NCI-H1436 treated with DMSO at 0.1 percent for 48 hours (cell line): Measurements from ENCODE around the gene GSC2.

Experiments
- DNase-seq: peaks from one replicate; lab custom pipeline; 2025; lab: John Stamatoyannopoulos, UW

The GSC2 gene

DNA sequence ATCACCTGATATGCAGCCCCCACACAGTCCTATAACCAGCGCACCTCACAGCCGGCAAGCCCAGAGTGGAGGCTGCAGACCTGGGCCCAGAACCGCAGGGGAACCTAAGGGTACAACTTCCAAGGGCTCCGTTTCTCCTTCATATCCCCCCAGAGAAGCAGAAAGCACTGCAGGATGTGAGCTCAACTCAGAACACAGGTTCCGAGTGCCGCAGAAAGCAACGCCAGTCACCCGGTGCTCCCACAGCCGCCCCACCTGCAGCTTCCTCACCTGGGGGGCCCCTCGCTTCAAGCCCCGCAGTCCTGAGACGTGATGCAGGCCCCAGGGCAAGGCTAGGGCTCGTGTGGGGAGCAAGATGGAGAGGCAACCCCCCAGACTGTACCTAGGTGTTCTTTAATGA is 16.5 kb downstream of the GSC2 start:
- no peak for DNase-seq

DNA sequence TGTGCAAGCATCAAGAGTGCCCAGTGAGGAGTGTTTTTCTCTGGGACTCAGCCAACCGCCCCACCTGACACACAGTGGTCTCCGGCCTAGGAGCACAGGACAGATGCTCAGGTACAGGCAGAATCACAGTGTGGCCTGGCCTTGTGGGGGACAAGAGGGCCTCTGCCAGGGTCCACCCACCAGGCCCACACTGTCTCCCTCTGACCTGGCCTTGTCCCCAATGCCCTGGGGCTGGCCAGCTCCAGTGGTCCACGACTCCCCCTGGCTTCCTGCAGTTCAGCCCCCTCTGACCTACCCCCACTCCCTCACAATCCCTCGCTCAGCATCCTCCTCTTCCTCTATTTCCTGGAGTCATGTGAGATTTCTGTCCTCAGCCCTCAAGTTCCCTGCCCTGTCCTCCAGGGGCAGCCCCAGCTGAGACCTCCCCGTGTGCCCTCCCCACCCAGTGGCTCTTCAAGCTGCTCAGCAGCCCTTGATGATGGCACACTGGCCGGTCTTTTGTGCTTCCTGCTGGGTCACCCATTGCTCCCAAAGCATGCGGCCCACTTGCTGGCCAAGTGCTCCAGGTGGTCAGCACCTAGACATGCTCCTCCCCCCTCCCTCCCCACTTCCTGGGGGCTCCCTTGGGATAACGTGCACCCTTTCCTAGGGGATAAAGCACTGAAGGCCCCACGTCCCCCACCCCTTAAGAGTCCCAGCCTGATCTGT is 17.2 kb downstream of the GSC2 start:
- DNase-seq: no peak

DNA sequence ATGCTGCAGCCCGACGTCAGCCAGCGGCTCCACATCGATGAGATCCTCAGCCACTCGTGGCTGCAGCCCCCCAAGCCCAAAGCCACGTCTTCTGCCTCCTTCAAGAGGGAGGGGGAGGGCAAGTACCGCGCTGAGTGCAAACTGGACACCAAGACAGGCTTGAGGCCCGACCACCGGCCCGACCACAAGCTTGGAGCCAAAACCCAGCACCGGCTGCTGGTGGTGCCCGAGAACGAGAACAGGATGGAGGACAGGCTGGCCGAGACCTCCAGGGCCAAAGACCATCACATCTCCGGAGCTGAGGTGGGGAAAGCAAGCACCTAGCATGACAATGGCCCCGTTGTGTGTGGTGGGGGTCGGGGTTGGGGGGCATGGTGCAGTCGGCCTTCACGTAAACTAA is 17.9 kb downstream of the GSC2 start:
- no peak for DNase-seq

DNA sequence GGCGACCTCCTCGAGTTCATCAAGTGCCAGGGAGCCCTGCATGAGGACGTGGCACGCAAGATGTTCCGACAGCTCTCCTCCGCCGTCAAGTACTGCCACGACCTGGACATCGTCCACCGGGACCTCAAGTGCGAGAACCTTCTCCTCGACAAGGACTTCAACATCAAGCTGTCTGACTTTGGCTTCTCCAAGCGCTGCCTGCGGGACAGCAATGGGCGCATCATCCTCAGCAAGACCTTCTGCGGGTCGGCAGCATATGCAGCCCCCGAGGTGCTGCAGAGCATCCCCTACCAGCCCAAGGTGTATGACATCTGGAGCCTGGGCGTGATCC is 18.4 kb downstream of the GSC2 start:
- DNase-seq: no peak

DNA sequence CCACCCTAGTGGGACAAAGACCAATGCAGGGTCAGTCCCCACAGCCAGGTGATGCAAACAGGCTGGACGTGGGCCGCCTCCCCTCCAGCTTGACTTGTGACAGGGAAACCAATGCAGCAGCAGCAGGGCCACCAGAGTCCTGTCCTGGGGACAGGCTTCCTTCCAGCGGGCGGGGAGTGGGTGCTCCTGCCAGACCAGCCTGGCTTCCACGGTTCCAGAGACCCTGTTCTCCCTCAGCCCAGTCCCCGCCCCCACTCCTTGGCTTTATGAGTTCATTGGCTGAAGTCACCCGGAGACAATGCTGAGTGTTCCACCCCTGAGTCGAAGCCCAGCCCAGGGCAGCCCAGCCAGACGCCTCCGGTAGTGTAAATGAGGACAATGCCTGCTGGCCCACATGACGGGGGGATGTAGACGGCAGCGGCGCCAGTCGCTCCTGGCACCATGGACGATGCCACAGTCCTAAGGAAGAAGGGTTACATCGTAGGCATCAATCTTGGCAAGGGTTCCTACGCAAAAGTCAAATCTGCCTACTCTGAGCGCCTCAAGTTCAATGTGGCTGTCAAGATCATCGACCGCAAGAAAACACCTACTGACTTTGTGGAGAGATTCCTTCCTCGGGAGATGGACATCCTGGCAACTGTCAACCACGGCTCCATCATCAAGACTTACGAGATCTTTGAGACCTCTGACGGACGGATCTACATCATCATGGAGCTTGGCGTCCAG is 19.0 kb downstream of the GSC2 start, which contains the start of gene TSSK2:
TSSK2 (plus strand) TSS at position 350 of the 726 bp plus-strand sequence; CDS start at position 442, 92 bp downstream.
- DNase-seq: no peak

DNA sequence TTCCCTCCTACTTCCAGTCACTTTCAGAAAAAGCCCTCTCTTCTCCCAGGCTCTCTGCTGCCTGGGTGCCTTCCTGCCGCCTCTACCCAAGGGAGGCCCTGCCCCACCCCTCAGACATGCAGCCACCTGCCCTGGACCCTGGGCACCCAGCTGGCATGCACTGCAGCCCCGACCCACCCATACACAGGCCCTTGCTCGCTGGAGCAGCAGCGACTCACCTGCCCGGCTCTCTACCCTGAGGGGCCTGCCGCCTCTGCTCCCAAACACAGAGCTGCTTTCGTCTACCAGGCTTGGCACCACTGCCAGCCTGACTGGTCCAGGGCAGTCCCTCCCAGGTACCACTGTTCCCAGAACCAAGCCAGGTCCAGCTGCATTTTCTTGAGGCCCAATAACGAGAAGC is 20.2 kb downstream of the GSC2 start:
- DNase-seq: no peak

DNA sequence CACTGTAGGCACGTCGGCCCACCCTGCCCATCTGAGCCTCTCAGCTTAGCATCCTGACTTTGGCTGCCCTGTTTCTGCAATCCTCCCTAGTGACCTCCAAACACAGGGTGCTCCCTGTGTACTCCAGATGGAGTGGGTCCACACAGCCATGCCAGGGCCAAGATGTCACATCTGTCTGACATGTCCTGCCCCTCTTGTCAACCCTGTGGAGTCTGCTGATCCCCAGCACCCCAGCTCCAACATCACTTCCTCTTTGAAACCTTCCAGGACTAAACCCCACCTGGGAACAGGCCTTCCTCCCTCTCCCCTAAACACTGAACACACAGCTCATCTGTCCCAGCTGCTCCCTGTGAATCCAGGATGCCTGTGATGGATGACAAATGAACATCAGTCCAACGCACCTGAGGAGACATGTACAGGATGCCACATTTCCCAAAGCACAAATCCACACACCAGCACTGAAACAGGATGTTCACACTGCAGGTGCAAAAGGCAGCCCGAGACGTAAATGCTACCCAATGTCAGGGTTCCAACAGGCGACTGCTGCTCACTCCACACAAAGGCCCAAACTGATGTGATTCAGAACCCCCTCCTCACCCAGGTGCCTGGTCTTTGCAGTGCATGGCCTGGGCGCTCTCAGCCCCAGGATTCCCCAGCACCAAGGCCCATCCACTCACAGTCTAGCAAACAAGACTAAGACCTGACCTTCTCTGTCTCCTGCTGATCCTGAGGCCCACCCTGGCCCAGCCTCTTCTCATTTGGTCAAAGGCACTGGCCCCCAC is 21.0 kb downstream of the GSC2 start:
- no peak for DNase-seq

DNA sequence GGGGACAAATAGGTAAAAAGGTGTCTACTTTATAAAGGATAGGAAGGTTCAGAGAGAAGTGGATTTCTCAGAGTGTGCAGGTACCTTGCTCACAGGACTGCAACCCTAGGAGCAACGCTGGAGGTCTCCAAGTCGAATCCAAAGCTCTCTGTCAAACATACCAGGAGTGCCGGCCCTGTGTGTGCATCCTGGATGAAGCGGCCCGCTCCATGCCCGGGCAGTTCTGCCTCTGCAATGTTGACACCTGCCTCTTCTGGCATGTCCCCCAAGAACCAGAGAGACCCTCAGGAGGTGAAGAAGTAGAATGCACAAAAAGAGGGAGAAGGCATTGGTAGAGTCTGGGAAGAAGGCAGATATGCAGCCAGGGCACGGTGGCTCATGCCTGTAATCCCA is 22.1 kb downstream of the GSC2 start:
- no peak for DNase-seq

DNA sequence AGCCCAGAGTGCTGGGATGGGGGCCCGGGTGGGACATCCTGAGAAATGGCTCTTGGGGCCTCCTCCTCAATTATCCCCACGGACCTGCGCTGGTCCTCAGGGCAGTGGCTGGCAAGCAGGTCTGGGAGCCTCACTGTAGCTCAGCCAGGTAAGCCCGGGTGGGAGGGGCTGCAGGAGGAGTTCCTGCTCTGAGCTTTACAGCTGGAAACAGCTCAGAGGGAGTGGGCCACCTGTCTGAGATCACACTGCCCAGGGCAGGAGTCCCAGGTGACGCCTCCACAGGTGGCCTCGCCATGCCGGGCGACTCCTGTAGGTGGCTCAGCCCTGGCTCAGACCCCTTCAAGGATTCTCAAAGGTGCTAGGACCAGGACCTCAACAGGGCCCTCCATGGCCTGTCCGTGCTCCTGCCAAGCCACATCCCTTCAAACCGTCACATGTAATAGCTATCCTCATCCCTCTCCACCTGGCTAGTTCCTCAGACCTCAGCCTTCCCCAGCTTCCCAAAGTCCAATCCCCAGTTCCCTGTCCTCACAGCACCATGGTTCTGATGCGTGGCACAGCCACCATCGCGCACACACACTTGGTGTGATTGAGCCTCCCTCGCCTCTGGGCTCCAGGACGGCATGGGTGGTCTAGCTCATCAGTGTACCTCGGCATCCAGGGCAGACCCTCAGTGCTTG is 22.6 kb downstream of the GSC2 start:
- no peak for DNase-seq

DNA sequence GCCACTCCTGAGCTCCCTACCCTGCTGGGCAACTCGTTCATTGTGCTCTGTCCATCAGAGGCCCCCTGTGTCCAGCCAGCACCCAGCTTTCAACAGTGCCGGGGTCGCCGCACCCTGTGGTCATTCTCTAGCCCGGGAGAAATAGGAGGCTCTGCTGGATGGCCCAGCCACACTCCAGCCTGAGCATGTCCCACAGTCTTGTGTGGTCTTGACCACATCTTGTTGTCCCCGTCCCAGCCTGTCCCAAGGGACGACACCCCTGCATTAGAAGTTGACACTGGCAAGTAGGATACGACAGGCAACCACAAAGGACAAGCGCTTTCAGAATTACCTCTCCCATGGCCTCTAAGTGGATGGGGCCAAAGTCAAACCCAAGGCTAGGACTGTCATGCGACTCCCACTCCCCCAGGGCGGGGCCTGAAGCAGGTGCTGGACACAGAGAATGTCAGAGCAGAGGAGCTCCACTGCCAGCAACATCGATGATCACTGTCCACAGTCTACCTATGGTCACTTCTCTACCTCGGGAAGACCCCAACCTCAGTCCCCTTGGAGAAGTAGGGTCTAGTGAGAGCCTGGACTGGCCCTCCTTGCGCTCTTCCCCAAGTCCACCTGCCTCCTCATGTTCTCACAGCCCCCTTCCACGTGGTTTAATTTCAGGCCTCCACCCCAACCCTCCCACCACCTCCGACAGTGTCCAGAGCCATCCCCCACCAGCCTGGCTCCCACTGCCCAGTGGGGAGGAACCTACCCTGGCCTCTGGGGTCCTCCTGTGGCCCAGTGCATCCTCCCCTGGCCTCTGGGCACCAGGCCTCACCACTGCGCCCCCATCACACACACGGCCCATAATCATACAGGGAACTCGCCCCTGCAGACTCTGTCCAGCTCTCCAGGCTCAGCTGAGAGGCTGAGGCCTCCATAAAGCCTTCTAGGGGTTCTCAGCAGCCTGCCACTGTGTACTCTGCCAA is 23.5 kb downstream of the GSC2 start:
- no peak for DNase-seq

DNA sequence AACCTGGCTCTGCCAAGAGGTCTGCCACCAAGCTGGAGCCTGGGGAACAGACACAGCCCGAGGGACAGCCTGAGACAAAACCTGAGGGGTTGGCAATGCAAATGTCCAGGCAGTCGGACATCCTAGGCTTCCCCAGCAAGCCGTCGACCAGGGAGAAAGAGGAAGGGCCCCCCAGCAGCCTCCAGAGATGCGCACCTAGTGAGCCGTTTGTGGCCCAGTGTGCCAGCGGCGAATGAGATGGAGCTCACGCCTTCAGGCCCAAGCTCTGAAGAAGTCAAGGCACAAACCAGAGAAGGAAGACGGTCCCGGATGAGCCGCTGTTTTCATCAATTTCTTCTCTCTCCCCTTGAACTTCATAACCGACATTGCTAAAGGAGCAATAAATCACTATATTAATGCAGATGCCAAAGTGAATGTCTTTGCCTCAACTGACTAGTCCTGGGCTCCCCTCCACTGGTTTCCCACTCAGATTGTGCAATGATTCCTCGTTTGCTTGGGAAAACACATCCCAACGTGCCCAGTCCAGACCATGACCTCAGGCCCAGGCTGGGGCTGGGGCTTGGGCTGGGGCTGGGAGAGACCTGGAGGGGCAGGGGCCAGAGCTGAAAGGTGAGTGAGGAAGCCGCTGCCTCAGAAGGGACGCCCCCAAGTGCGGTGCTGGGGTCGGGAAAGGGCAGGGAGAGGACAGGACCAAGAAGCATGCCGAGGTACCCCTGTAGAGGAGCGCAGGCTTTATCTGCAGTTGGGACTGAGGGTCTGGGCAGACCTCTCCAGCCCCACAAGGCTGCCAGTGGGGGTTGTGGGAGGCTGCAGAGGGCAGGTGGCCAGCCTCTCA is 24.4 kb downstream of the GSC2 start:
- DNase-seq: no peak

DNA sequence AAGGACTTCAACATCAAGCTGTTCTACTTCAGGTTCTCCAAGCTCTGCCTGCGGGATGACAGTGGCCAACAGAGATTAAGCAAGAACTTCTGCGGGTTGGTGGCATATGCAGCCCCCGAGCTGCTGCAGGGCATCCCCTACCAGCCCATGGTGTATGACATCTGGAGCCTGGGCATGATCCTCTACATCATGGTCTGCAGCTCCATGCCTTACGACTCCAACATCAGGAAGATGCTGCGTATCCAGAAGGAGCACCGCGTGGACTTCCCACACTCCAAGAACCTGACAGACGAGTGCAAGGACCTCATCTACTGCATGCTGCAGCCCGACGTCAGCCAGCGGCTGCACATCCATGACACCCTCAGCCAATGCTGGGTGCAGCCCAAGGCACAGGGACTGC is 25.1 kb downstream of the GSC2 start:
- DNase-seq: no peak

DNA sequence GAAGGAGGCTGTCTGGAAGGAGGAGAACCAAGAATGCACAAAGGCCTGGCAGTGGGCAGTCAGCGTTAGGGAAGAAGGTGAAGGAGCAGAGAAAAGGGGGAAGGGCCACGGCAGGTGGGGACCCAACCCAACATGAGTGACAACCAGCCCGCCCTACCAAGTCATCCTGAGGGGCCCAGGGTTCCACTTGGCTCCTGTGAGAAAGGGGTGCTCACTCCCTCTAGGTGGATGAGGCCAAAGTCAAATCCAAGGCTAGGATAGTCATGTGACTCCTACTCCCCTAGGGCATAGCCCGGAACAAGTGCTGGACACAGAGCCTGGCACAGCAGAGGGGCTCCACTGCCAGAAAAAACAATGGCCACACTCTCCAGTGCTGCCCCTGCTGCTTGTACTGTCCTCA is 25.7 kb downstream of the GSC2 start:
- DNase-seq: no peak

DNA sequence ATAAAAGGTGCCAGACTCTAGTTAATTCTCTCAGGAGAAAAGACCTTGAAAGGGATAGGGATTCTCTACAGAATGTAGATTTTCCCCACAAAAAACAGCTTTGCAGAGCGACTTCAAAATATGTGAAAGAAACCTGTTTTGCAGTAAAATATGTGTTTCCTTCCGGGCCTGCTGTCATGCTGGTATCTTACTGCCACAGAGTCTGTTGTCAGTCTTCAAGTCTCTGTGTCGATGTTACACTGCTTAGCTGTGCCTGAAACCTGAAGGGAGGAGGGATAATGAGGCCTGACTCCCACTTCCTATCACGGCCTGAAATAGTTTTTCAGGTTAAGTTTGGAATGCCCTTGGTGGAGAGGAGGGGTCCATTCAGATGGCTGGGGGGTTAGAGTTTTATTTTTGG is 26.2 kb downstream of the GSC2 start:
- DNase-seq: no peak

DNA sequence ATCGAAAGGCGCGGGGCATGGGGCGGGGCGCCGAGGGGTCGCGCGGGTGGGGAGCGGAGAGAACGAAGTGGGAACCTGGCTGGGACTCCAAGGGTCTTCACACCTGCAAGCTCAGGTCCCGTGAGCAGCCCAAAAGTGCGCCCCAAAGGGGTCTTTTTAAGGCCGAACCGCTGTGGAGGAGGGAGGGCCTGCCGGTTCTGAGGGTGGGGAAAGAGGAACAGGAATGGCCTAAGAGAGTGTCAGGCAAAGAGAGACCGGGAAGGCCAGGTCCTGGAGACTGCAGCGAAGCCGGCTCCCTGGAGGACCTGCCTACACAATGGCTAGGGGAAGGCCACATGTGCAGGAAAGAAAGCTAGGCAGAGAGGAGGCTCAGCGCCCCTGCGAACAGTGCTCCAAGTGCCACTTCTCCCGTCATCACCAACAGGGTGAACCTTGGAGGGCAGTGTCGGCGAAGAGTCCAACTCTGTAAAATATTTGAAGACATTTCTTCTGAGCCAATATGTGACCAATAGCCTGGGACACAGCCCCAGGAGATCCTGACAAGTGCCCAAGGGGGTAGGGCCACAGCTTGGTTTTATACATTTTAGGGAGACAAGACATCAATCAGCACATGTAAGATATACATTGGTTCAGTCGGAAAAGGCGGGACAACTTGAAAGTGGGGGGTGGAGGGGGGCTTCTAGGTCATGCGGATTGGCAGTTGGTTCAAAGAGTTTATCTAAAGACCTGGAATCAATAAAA is 27.2 kb downstream of the GSC2 start:
- DNase-seq: no peak

DNA sequence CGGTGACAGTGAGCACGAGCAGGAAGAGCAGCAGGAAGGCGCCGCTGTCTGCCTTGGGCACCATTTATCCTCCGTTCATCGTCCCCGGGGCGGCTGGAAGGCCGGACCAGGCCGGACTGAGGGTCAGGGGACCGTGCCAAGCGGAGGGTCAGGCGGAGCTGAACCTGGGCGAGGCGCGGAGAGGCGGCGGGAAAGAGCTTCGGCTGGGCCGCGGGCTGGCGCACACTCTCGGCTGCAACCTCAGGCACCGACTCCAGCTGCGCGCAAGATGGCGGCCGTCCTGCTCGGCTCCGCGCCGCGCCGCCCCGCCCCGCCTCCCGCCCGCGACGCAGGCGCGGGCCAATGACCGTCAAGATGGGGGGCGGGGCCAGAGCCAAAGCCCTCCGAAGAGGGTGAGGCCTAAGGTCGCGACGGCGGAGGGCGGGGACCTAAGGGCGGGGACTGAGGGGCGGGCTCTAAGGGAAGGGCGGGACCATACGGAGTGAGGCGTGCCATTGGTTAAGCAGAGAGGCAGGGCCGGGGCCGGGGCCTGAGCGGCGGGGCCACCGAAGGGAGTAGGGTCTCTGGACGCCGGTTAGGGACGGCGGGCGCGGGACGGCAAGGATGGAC is 27.8 kb downstream of the GSC2 start, which contains the start of gene DGCR2:
DGCR2 (minus strand) TSS at position 270 of the 609 bp plus-strand sequence; CDS start at position 64, 206 bp downstream.
- peak; percentile 73 for DNase-seq

DNA sequence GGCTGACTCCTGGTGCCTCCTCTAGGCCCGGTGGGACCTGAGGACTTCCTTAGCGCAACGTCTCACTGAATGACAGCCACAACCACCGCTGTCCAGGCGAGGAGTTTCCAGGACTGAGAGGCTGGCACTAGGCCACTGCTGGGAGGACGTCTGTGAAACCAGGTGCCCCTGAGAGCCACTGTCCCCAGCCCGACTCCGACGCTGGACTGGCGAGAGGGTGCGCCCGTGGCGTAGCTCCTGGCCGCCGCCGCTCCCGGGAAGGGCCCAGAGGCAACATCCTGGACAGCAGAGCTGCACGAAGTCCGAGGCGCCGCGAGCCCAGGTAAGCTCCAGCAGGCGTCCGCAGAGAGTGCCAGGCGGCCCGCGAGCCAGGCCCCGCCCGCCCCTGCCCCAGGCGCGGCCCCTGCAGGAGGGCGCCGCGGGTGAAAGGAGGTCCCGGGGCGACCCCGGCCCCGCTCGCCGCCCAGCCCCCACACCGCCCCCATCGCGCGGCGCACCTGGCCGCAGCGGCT is 28.4 kb downstream of the GSC2 start:
- no peak for DNase-seq

DNA sequence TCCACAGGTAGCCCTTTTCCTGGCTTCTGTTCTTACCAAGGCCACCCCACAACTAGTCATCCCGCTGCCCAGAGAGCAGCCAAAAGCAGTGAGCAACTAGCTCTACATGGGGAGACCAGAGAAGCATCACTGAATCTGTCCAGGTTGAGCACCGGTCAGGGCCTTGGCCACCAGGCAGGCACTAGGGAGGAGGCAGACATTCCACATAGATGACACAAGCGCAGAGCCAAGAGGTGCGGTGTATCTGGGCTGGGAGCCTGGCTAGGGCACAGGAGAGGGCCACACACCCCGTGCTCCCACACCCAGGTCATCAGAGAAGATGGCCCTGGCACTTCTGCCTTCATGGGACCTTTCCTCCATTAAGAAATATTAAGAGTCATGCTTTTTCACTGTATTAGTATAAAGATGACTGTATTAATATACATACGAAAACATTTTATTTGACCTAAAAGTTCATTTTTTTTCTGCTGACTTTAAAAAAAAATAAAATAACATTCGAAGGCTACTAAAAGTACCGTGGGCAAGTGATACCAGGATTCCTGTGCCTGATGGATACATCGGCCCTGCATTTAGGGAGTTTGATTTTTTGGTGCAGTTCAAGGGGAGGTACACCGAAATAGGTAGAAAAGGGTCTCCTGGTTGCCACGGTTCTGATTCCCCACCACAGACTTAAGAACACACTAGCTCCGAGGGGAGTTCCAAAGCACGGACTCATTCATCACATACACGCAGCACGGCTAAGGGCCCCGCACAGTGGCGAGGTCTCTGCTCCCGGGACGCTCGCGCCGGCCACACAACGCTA is 29.1 kb downstream of the GSC2 start:
- DNase-seq: no peak
